Mesothelial cell of epicardium (in vitro differentiated cells): ENCODE results near the gene UVSSA. TPM values are rescaled to one million over a fixed set of nuclear protein-coding genes. Genes with fewer than 3 reads are reported as not detected.

Source experiments
- DNase-seq, 2 experiments: peaks; one replicate each; pipeline ENCODE4 v3.0.0; 2021; ENCODE audit warnings: low spot score in 2 of 2; ENCODE audit not compliant: unreplicated experiment in 2 of 2
- H3K27ac Mint-ChIP-seq: 2 replicates; pipeline ENCODE4 v1.8.0; 2021; ENCODE audit warnings: mixed read lengths
- H3K27me3 Mint-ChIP-seq: 2 replicates; pipeline ENCODE4 v1.8.0; 2021; ENCODE audit warnings: low read depth, mixed read lengths
- H3K36me3 Mint-ChIP-seq: 2 replicates; pipeline ENCODE4 v1.8.0; 2021; ENCODE audit warnings: mixed read lengths
- H3K4me1 Mint-ChIP-seq: 2 replicates; pipeline ENCODE4 v1.8.0; 2021; ENCODE audit warnings: mixed read lengths
- H3K4me3 Mint-ChIP-seq: 2 replicates; pipeline ENCODE4 v1.8.0; 2021; ENCODE audit warnings: mild to moderate bottlenecking, moderate library complexity, mixed read lengths
- H3K9me3 Mint-ChIP-seq: 2 replicates; pipeline ENCODE4 v1.8.0; 2021; ENCODE audit warnings: mixed read lengths
- CTCF ChIP-seq: fragments of 200-600 bp; sonication (generic); IDR thresholded peaks from one replicate; pipeline ENCODE4 v1.5.0; 2021; ENCODE audit warnings: antibody characterized with exemption; ENCODE audit not compliant: unreplicated experiment
- total RNA-seq: library from RNA; stranded (reverse); gene quantifications from 3 replicates; pipeline ENCODE4 v1.2.1, GENCODE V29; 2021

The UVSSA gene
- total RNA-seq, 1 donor from 2014 or later = 62.9 TPM

GRCh38 chr4:1329408-1330371 is 17.3 kb upstream of the UVSSA start:
- Mint-ChIP-seq H3K36me3 (peaks cover 12% of the 10 kb centered on the region), H3K9me3 (no peaks in the 10 kb centered on the region), H3K27ac (no peak overlapping the region), H3K4me3 (no peak overlapping the region), H3K4me1 (no peaks in the 10 kb centered on the region), H3K27me3 (no peaks in the 10 kb centered on the region)
- no peak for TF ChIP-seq CTCF
- no peak for DNase-seq

GRCh38 chr4:1330761-1331590 is 16.0 kb upstream of the UVSSA start:
- H3K36me3 Mint-ChIP-seq = peaks cover 16% of the 10 kb centered on the region
- no peaks in the 10 kb centered on the region for H3K4me1 Mint-ChIP-seq
- DNase-seq = peak in 1 of 2 experiments; percentile 13
- no peak overlapping the region for H3K27ac Mint-ChIP-seq
- no peaks in the 10 kb centered on the region for H3K9me3 Mint-ChIP-seq
- H3K4me3 Mint-ChIP-seq = no peak overlapping the region
- TF ChIP-seq CTCF = no peak
- no peaks in the 10 kb centered on the region for H3K27me3 Mint-ChIP-seq

- peak in 1 of 2 experiments; percentile 15 for DNase-seq
- Mint-ChIP-seq H3K27me3 (no peaks in the 10 kb centered on the region), H3K36me3 (peaks cover 23% of the 10 kb centered on the region), H3K9me3 (peaks cover 4% of the 10 kb centered on the region), H3K27ac (no peak overlapping the region), H3K4me3 (no peak overlapping the region), H3K4me1 (no peaks in the 10 kb centered on the region)
- TF ChIP-seq CTCF = no peak
These were observed 15.2 kb upstream of the UVSSA start for GRCh38 chr4:1331591-1332353.

GRCh38 chr4:1332686-1333085 is 14.3 kb upstream of the UVSSA start:
- no peaks in the 10 kb centered on the region for H3K27me3 Mint-ChIP-seq
- no peak overlapping the region for H3K27ac Mint-ChIP-seq

More at GRCh38 chr4:1332686-1333085, 14.3 kb upstream of the UVSSA start:
- no peak for TF ChIP-seq CTCF
- DNase-seq = no peak
- no peak overlapping the region for H3K4me3 Mint-ChIP-seq
- H3K36me3 Mint-ChIP-seq = peaks cover 32% of the 10 kb centered on the region
- H3K4me1 Mint-ChIP-seq = no peaks in the 10 kb centered on the region
- H3K9me3 Mint-ChIP-seq = peaks cover 4% of the 10 kb centered on the region
